Left ventricle myocardium inferior (tissue), 1 donor: ENCODE measurements around the gene ASH1L. TPM values are rescaled to one million over a fixed set of nuclear protein-coding genes. Genes with fewer than 3 reads are reported as not detected.
"Not testable (repeated sequence)": the region's sequence is repeated elsewhere in the genome, so short reads cannot be mapped to it uniquely, and the experiment has no call there.

ENCODE experiments used
- DNase-seq: peaks from one replicate; pipeline ENCODE4 v3.0.0-alpha.2; 2020
- H3K27ac ChIP-seq: fragments of 200-600 bp; replicated peaks from 2 replicates; pipeline ENCODE4 v1.8.0; 2021
- H3K27me3 ChIP-seq: fragments of 200-600 bp; 2 replicates; pipeline ENCODE4 v1.8.0; 2021; ENCODE audit warnings: low read depth
- H3K36me3 ChIP-seq: fragments of 200-600 bp; 2 replicates; pipeline ENCODE4 v1.8.0; 2021
- H3K4me1 ChIP-seq: fragments of 200-600 bp; 2 replicates; pipeline ENCODE4 v1.8.0; 2021
- H3K4me3 ChIP-seq: fragments of 200-600 bp; 2 replicates; pipeline ENCODE4 v1.8.0; 2021; ENCODE audit warnings: mild to moderate bottlenecking, moderate library complexity
- H3K9me3 ChIP-seq: fragments of 200-600 bp; replicated peaks from 2 replicates; pipeline ENCODE4 v1.8.0; 2021
- intact Hi-C: fragments of 100-400 bp; cut with micrococcal nuclease; formaldehyde crosslinking; loops from one replicate; pipeline ENCODE4 v1.11.0; 2022
- total RNA-seq: library from RNA; stranded (reverse); fragmentation: NEBNext Ultra II Directional; extraction: Animal tissue kit (Norgen Biotek cat#: 25700); gene quantifications from one replicate; pipeline ENCODE4 v1.2.1, GENCODE V29; 2021
- TF ChIP-seq, protein P1 (sequence below): fragments of 200-600 bp; IDR thresholded peaks from 2 replicates; pipeline ENCODE4 v1.8.0; 2021; ENCODE audit warnings: antibody characterized with exemption, mild to moderate bottlenecking, borderline replicate concordance
- donor health status: DM: no; HTN: yes; CAD: no; lungs with severe emphysema.

ASH1L gene
- total RNA-seq, 1 donor from 2014 or later: 38.7 TPM

DNA sequence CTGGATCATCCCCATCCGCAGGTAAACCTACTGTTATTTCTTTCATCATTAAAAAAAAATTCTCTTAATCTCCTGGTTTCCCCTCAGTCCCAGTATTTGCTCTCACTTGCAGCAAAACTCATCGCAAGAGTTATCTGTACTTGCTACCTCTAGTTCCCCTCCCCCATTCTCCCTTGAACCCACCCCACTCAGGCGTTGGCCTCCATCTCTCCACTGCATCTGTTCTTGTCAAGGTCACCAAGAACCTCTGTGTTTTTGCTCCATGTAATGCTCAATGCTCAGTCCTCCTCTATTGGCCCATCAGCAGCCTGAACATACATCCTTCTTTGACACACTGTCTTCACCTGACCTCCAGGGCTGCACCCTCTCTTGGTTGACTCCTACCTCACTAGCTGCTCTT lies 265.9 kb downstream of the ASH1L start:
- Histone ChIP-seq H3K27me3 (peaks cover 60% of the 10 kb centered on the region), H3K9me3 (no peaks in the 10 kb centered on the region), H3K36me3 (no peaks in the 10 kb centered on the region), H3K27ac (no peak overlapping the region), H3K4me1 (peaks cover 14% of the 10 kb centered on the region), H3K4me3 (no peak overlapping the region)
- intact Hi-C loops: no loop called here
- TF ChIP-seq, protein P1, sequence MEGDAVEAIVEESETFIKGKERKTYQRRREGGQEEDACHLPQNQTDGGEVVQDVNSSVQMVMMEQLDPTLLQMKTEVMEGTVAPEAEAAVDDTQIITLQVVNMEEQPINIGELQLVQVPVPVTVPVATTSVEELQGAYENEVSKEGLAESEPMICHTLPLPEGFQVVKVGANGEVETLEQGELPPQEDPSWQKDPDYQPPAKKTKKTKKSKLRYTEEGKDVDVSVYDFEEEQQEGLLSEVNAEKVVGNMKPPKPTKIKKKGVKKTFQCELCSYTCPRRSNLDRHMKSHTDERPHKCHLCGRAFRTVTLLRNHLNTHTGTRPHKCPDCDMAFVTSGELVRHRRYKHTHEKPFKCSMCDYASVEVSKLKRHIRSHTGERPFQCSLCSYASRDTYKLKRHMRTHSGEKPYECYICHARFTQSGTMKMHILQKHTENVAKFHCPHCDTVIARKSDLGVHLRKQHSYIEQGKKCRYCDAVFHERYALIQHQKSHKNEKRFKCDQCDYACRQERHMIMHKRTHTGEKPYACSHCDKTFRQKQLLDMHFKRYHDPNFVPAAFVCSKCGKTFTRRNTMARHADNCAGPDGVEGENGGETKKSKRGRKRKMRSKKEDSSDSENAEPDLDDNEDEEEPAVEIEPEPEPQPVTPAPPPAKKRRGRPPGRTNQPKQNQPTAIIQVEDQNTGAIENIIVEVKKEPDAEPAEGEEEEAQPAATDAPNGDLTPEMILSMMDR: no peak
- DNase-seq: no peak

DNA sequence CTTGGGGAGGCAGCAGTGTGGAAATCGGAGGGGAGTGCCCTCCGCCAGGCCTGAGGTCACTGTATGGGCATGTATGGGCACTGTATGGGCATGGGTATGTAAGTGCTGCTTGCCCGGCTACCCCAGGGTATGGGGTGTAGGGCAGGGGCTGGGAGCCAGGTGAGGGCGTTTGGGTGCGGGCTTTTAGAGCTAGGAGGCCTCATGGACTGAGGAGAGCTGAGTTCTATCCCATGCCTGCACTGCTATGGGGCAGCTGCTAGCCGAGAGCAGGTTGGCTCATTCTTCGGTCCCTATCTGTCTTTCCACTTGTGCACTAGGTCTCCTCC lies 266.7 kb downstream of the ASH1L start:
- no peak for DNase-seq
- Histone ChIP-seq H3K9me3 (no peaks in the 10 kb centered on the region), H3K27me3 (peaks cover 63% of the 10 kb centered on the region), H3K4me1 (peaks cover 14% of the 10 kb centered on the region), H3K27ac (no peak overlapping the region), H3K36me3 (no peaks in the 10 kb centered on the region), H3K4me3 (no peak overlapping the region)
- TF ChIP-seq, protein P1: no peak
- intact Hi-C loops: no loop called here

DNA sequence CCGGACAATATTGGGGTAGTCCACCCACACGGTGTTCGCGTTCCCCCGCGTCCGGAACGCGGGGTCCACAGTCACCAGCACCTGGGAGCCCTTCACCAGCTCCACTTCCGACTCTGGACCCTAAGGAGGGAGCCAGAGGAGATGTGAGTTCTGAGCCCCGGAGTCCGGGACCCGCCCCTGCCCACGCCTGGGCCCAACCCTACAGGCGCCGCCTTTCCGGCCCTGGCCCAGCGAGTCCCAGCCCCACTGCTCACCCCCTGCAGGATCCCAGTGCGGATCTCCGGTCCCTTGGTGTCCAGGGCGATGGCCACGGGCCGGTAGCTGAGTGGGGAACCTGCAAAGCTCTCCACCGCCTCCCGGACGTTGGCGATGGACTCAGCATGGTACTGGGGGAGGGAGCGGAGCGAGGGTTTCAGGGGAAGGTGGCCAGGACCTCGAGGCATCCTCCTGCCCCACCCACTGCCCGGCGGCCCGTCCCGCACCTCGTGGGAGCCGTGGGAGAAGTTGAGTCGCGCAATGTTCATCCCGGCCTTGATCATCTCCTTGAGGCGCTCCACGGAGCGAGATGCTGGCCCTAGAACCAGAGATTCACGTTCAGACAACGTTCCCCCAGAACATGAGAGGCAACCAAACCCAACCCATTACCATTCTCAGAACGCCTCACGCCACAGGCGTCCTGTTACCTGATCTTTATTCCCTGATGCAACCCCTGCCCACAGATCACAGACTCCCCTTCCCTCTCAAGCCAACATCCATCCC lies 267.2 kb downstream of the ASH1L start:
- H3K36me3 ChIP-seq: no peaks in the 10 kb centered on the region
- DNase-seq: no peak
- H3K27ac ChIP-seq: no peak overlapping the region
- peak overlapping the region; percentile 46 for H3K4me3 ChIP-seq
- peaks cover 63% of the 10 kb centered on the region for H3K27me3 ChIP-seq
- TF ChIP-seq, protein P1: no peak
- no peaks in the 10 kb centered on the region for H3K9me3 ChIP-seq
- intact Hi-C loops: no loop called here
- peaks cover 14% of the 10 kb centered on the region for H3K4me1 ChIP-seq

DNA sequence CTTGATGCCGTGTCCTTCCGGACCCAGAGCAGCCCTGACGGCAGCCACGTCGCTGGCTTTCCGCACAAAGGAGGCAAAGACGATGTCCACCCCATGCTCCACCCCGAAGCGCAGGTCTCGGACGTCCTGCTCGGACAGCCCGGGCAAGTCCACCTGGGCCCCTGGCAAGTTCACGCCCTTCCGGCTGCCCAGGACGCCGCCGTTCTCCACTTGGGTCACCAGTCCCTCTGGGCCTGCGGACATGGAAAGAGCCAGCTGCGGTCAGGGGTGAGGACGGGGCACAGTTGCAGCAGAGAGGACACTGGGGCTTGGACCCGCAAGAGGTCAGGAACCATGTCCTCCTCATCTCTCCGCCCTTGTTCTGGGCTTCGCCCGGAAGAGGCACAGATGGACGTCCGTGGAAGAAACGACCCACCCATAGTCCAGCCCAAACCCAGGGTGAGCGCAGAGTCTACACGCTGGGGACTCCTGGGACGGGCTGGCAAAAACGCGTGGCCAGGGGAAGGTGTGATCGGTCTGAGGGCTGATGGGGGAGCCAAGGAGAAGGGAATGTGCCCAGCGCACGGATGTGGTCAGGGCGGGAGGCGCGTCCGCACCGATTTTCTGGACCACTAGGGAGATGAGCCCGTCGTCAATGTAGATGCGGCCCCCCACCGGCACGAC lies 268.0 kb downstream of the ASH1L start:
- H3K36me3 ChIP-seq: no peaks in the 10 kb centered on the region
- H3K4me1 ChIP-seq: peaks cover 14% of the 10 kb centered on the region
- peak overlapping the region; percentile 46 for H3K4me3 ChIP-seq
- intact Hi-C loops: no loop called here
- DNase-seq: no peak
- peaks cover 63% of the 10 kb centered on the region for H3K27me3 ChIP-seq
- no peaks in the 10 kb centered on the region for H3K9me3 ChIP-seq
- H3K27ac ChIP-seq: no peak overlapping the region
- TF ChIP-seq, protein P1: no peak

DNA sequence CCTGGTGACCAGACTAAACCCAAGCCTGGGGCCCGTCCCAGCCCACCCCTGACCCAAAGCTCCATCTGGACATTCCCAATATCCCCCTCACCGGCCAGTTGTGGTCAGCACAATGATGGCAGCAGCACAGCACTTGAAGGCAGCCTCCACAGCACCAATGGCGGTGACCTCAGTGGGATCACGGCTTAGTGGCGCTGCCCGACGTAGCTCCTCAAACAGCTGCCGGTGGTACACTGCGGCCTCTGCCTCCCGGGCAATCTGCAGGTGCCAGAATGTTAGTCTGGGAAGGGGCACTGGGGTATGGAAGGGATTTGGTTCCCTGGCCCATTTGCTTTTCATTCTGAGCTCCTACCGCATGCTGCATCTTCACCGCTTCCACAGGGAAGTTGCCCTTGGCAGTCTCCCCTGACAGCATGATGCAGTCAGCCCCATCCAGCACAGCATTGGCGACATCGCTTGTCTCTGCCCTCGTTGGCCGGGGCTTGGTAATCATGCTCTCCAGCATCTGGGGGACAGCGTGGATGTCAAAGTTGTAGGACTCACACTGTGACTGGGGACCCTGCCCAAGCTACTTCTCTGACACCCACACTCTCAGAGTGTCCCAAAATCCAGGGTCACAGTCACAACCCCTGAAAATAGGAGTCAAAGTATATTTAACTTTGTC lies 269.4 kb downstream of the ASH1L start:
- no peak overlapping the region for H3K4me3 ChIP-seq
- intact Hi-C loops: no loop called here
- DNase-seq: no peak
- TF ChIP-seq, protein P1: no peak
- H3K9me3 ChIP-seq: no peaks in the 10 kb centered on the region
- H3K36me3 ChIP-seq: no peaks in the 10 kb centered on the region
- peaks cover 62% of the 10 kb centered on the region for H3K27me3 ChIP-seq
- H3K27ac ChIP-seq: no peak overlapping the region
- peaks cover 14% of the 10 kb centered on the region for H3K4me1 ChIP-seq

DNA sequence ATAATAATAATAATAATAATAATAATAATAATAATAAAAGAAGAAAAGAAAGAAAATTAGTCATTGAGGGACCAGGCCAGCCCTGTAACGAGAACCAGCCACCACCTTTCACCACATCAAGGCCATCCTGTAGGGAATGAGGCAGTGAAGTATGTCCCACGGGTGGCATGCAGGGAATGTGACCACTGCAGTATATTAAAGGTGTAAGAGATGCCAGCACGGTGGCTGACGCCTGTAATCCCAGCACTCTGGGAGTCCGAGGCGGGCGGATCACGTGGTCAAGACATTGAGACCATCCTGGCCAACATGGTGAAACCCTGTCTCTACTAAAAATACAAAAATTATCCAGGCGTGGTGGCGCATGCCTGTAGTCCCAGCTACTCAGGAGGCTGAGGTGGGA lies 271.6 kb downstream of the ASH1L start:
- not testable (repeated sequence) for H3K4me3 ChIP-seq

More for the DNA sequence above, 271.6 kb downstream of the ASH1L start:
- H3K36me3 ChIP-seq, H3K27ac ChIP-seq, H3K9me3 ChIP-seq, intact Hi-C loops, DNase-seq: not testable (repeated sequence)
- H3K4me1 ChIP-seq: peaks cover 14% of the 10 kb centered on the region
- peaks cover 42% of the 10 kb centered on the region for H3K27me3 ChIP-seq
